ENCODE measurements around the gene HIVEP1.

- no peak for TF ChIP-seq CTCF (IDR thresholded peaks at IDR 0.05; ENCODE audit: low read depth, low read length)
- no peak for TF ChIP-seq EZH2phosphoT487 (IDR thresholded peaks at IDR 0.05; ENCODE audit: low read depth)
Measured at GRCh38 chr6:12047304-12047703, 35.2 kb downstream of the HIVEP1 start.
